HAP-1 (cell line): ENCODE data around the gene ENOPH1.
"Not testable (repeated sequence)": the region's sequence is repeated elsewhere in the genome, so short reads cannot be mapped to it uniquely, and the experiment has no call there.

Experiments
- DNase-seq, 2 experiments: peaks; one replicate each; pipeline ENCODE4 v3.0.0-alpha.2; 2016 to 2020; ENCODE audit warnings: low spot score in 2 of 2
- H3K27me3 ChIP-seq: fragments of 250-450 bp; sonication (Bioruptor Pico); 2 replicates; pipeline ENCODE4 v1.5.1; 2020; ENCODE audit warnings: low read depth, mild to moderate bottlenecking, moderate library complexity
- H3K36me3 ChIP-seq: fragments of 250-450 bp; sonication (Bioruptor Pico); replicated peaks from 2 replicates; pipeline ENCODE4 v1.5.1; 2020; ENCODE audit warnings: mild to moderate bottlenecking
- H3K4me1 ChIP-seq: fragments of 250-450 bp; sonication (Bioruptor Pico); 2 replicates; pipeline ENCODE4 v1.5.1; 2020; ENCODE audit warnings: mild to moderate bottlenecking
- H3K4me3 ChIP-seq: fragments of 250-450 bp; sonication (Bioruptor Pico); 2 replicates; pipeline ENCODE4 v1.5.1; 2020; ENCODE audit warnings: mild to moderate bottlenecking, moderate library complexity
- H3K9me3 ChIP-seq: fragments of 250-450 bp; sonication (Bioruptor Pico); 2 replicates; pipeline ENCODE4 v1.5.1; 2020; ENCODE audit warnings: mild to moderate bottlenecking, moderate library complexity
- in situ Hi-C: fragments of 300-500 bp; cut with MboI; formaldehyde crosslinking; loops from 3 replicates; pipeline ENCODE4 v1.14.3; 2020; ENCODE audit warnings: low sequenced_read_pairs, inconsistent platforms, mixed read lengths

The ENOPH1 gene

GRCh38 chr4:82403725-82404124, 26.7 kb upstream of the ENOPH1 start:
- no peak for DNase-seq

DNA sequence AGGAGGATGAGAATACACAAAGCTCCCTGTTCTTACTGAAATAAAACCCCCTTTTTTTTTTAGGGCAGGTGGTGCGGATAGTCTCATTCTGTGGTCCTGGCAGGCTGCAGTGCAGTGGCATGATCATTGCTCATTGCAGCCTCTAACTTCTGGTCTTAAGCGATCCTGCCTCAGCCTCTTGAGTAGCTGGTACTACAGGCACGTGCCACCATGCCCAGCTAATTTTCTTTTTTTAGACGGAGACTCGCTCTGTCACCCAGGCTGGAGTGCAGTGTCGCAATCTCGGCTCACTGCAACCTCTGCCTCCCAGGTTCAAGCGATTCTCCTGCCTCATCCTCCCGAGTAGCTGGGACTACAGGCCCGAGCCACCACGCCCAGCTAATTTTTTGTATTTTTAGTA, 15.3 kb upstream of the ENOPH1 start:
- not testable (repeated sequence) for DNase-seq, H3K4me3 ChIP-seq, H3K4me1 ChIP-seq, H3K36me3 ChIP-seq, H3K27me3 ChIP-seq, H3K9me3 ChIP-seq
- in situ Hi-C loops: loop anchor here (5.0 kb wide), 1 partner anchor 33 kb away; no protein-coding TSS in a partner anchor

More at GRCh38 chr4:82403725-82404124, 26.7 kb upstream of the ENOPH1 start:
- no peak overlapping the region for H3K4me3 ChIP-seq
- H3K9me3 ChIP-seq: no peaks in the 10 kb centered on the region
- no peaks in the 10 kb centered on the region for H3K27me3 ChIP-seq
- no peaks in the 10 kb centered on the region; the same call in 1 of the 2 replicates for H3K4me1 ChIP-seq
- no peaks in the 10 kb centered on the region for H3K36me3 ChIP-seq
- in situ Hi-C loops: no loop called here

GRCh38 chr4:82415922-82416365, 14.4 kb upstream of the ENOPH1 start:
- DNase-seq: no peak
- in situ Hi-C loops: loop anchor here (5.0 kb wide), 1 partner anchor 34 kb away; no protein-coding TSS in a partner anchor

DNA sequence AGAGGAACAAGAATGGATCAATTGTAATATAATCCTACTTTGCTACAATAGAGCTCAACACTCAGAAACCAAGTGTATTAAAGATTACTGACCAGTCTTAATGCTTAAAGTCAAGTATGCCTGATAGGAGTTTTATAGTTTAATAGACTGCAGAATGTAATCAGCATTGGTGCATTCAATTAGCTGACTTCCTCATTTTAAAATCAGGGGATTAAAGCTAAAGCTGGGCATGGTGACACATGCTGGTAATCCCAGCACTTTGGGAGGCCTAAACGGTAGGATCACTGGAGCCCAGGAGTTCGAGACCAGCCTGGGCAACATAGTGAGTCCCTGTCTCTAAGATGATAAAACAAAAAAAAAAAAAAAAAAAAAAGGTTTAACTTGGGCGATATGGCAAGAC, 10.9 kb upstream of the ENOPH1 start:
- no peaks in the 10 kb centered on the region for H3K4me1 ChIP-seq
- no peak for DNase-seq
- peaks cover 15% of the 10 kb centered on the region for H3K36me3 ChIP-seq
- no peak overlapping the region for H3K4me3 ChIP-seq
- no peaks in the 10 kb centered on the region for H3K9me3 ChIP-seq
- no peaks in the 10 kb centered on the region for H3K27me3 ChIP-seq
- in situ Hi-C loops: loop anchor here (5.0 kb wide), 1 partner anchor 37 kb away; no protein-coding TSS in a partner anchor

More at GRCh38 chr4:82415922-82416365, 14.4 kb upstream of the ENOPH1 start:
- H3K4me3 ChIP-seq: no peak overlapping the region
- H3K4me1 ChIP-seq: no peaks in the 10 kb centered on the region
- H3K27me3 ChIP-seq: no peaks in the 10 kb centered on the region
- no peaks in the 10 kb centered on the region; the same call in 1 of the 2 replicates for H3K9me3 ChIP-seq
- H3K36me3 ChIP-seq: no peaks in the 10 kb centered on the region

DNA sequence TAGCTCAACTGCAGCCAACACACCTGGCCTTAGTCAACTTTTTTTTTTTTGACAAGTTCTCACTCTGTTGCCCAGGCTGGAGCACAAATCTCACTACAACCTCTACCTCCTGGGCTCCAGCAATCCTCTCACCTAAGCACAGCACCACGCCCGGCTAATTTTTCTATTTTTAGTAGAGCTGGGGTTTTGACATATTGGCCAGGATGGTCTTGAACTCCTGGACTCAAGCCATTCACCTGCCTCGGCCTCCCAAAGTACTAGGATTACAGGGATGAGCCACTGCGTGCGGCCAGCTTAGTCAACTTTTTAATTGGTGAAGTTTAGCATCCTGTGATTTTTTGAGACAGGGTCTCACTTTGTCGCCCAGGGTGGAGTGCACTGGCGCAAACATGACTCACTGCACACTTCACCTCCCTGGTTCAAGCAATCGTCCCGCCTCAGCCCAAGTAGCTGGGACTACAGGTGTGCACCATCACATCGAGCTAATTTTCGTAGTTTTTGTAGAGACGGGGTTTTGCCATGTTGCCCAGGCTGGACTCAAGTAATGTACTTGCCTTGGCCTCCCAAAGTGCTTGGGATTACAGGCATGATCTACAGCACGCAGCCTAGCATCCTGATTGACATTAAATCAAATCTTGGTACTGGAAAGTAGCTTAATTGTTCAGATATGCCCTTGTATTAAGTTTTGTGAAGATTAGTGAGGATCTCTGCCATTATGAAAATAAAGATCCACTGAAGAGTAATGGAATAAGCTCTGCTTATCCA, 8.4 kb upstream of the ENOPH1 start:
- Histone ChIP-seq H3K4me1 (peaks cover 9% of the 10 kb centered on the region), H3K9me3 (no peaks in the 10 kb centered on the region), H3K4me3 (no peak overlapping the region), H3K36me3 (peaks cover 40% of the 10 kb centered on the region), H3K27me3 (no peaks in the 10 kb centered on the region)
- in situ Hi-C loops: no loop called here
- DNase-seq: peak in 1 of 2 experiments; percentile 33

DNA sequence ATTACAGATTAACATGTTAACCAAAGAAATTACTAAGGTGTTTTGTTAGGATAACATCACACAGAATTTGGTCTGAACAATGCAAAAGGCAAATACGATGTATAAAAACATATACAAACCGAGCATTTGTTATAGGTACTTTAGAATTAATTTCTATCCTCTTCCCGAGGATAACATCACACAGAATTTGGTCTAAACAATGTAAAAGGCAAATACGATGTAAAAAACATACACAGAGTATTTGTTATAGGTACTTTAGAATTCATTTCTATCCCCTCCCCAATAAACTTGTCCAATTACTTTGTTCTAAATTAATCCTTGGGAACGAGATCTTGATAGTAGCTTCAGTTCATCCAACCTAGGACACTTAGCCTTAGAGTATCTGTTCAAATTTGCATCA, 7.8 kb upstream of the ENOPH1 start:
- Histone ChIP-seq H3K36me3 (peaks cover 46% of the 10 kb centered on the region), H3K9me3 (no peaks in the 10 kb centered on the region), H3K4me1 (peaks cover 13% of the 10 kb centered on the region), H3K27me3 (no peaks in the 10 kb centered on the region), H3K4me3 (no peak overlapping the region)
- in situ Hi-C loops: no loop called here
- DNase-seq: no peak

- H3K36me3 ChIP-seq: peaks cover 55% of the 10 kb centered on the region
- H3K4me3 ChIP-seq: no peak overlapping the region
- H3K4me1 ChIP-seq: peaks cover 13% of the 10 kb centered on the region
- no peaks in the 10 kb centered on the region for H3K9me3 ChIP-seq
- DNase-seq: no peak
- in situ Hi-C loops: no loop called here
- H3K27me3 ChIP-seq: no peaks in the 10 kb centered on the region
These were observed 6.9 kb upstream of the ENOPH1 start for GRCh38 chr4:82423245-82424054.

GRCh38 chr4:82425478-82425877, 4.9 kb upstream of the ENOPH1 start:
- H3K36me3 ChIP-seq: peaks cover 61% of the 10 kb centered on the region
- no peak overlapping the region for H3K4me3 ChIP-seq
- in situ Hi-C loops: no loop called here
- H3K9me3 ChIP-seq: no peaks in the 10 kb centered on the region
- peaks cover 13% of the 10 kb centered on the region for H3K4me1 ChIP-seq
- H3K27me3 ChIP-seq: no peaks in the 10 kb centered on the region
- no peak for DNase-seq

GRCh38 chr4:82428526-82428968, 1.8 kb upstream of the ENOPH1 start:
- no peaks in the 10 kb centered on the region for H3K9me3 ChIP-seq
- no peaks in the 10 kb centered on the region for H3K27me3 ChIP-seq
- H3K4me1 ChIP-seq: peaks cover 20% of the 10 kb centered on the region
- DNase-seq: no peak
- H3K4me3 ChIP-seq: peak overlapping the region; percentile 90
- H3K36me3 ChIP-seq: peaks cover 56% of the 10 kb centered on the region
- in situ Hi-C loops: no loop called here

- no peaks in the 10 kb centered on the region for H3K9me3 ChIP-seq
- H3K27me3 ChIP-seq: no peaks in the 10 kb centered on the region
- H3K36me3 ChIP-seq: peaks cover 53% of the 10 kb centered on the region
- in situ Hi-C loops: no loop called here
- DNase-seq: peak; percentile 91 to 95
- peak overlapping the region; percentile 90 for H3K4me3 ChIP-seq
- H3K4me1 ChIP-seq: peaks cover 20% of the 10 kb centered on the region
These were observed 1.2 kb upstream of the ENOPH1 start for GRCh38 chr4:82428969-82429727.

GRCh38 chr4:82429728-82430192, 630 bp upstream of the ENOPH1 start:
- H3K4me3 ChIP-seq: peak overlapping the region; percentile 90
- no peaks in the 10 kb centered on the region for H3K27me3 ChIP-seq
- no peak for DNase-seq
- H3K9me3 ChIP-seq: no peaks in the 10 kb centered on the region
- H3K36me3 ChIP-seq: peaks cover 49% of the 10 kb centered on the region
- H3K4me1 ChIP-seq: peaks cover 20% of the 10 kb centered on the region
- in situ Hi-C loops: no loop called here

DNA sequence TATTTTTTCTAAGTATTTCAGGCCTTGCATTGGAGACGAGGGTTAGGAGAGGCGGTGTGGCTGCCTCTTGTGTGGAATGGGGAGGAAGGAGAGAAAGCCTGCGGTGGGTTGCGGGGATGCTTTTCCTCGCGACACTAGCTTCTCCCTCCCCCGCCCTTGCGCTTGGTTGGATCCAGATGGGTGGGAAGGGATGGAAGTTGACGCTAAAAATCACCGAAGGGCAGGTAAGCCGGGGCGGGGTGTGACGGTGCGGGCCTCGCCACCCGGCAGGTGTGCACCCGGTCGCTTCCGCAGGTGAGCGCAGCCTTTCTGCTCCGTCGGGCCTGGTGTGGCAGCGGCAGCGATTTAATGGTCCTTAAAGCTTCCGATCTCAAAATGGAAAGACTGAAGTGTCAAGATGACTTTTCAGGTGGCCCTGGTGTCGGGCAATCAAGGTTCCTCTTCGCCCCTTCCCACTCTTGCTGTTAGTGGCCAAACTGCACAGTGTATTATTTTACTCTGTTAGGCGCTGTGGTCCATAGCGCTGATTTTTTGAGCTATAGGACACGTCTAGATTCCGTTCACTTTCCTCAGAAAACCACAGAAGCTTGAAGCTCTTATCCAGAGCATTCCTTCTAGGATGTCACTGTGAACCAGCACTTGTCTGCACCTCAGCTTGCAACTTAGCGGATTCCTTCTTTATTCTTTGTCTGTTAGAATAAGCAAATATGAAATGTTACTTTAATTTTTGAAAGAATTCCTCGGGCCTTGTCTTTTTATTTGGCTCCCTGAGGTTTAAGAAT, 765 bp downstream of the ENOPH1 start:
- Histone ChIP-seq H3K4me3 (peak overlapping the region; percentile 90), H3K36me3 (peaks cover 35% of the 10 kb centered on the region), H3K9me3 (no peaks in the 10 kb centered on the region), H3K27me3 (no peaks in the 10 kb centered on the region), H3K4me1 (peaks cover 17% of the 10 kb centered on the region)
- in situ Hi-C loops: no loop called here
- peak in 1 of 2 experiments; percentile 54 for DNase-seq

- in situ Hi-C loops: no loop called here
- Histone ChIP-seq H3K4me1 (peaks cover 11% of the 10 kb centered on the region), H3K9me3 (no peaks in the 10 kb centered on the region), H3K4me3 (peak overlapping the region; percentile 90), H3K27me3 (no peaks in the 10 kb centered on the region), H3K36me3 (peaks cover 29% of the 10 kb centered on the region)
- no peak for DNase-seq
These were observed 1.4 kb downstream of the ENOPH1 start for GRCh38 chr4:82431831-82432230.
